NCI-H1417 (cell line): Measurements from ENCODE around the gene PXMP4.
A peak's percentile ranks its signal among the peaks of the same experiment; 100 is the strongest.
"Not testable (repeated sequence)": the region's sequence is repeated elsewhere in the genome, so short reads cannot be mapped to it uniquely, and the experiment has no call there.

ENCODE experiments used
- DNase-seq, 3 experiments: peaks; one replicate each; lab custom pipeline; 2025; lab: John Stamatoyannopoulos, UW

PXMP4 gene, protein sequence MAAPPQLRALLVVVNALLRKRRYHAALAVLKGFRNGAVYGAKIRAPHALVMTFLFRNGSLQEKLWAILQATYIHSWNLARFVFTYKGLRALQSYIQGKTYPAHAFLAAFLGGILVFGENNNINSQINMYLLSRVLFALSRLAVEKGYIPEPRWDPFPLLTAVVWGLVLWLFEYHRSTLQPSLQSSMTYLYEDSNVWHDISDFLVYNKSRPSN

DNA sequence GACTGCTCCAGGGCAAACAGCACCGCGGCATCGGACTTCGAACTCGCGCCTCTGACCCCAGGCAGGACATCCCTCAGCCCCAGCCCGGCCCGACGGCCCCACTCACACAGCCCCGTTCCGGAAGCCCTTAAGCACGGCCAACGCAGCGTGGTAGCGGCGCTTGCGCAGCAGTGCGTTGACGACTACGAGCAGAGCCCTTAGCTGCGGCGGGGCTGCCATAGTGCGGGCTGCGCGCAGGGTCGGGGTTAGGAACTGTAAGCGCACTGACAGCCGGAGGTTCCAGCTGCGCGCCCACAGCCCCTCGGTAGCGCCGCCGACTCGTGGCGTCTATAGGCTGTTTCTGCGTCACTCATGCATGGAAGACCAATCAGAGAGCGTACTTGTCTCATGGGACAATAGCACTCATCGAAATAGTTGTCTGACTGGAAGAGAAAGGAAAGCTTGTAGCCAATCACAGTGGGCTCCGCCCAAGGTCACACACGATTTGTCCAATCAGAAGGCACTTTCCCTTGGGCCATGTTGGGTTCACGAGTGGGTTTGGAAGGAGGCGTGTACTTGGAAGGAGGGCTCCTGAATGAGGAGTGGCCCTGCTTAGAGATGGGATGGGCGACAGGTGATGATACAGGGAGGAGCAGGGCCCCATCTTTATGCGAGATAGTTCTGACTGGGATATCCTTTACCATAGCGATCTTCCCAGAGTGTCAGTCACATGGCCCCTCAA lies at the start of gene PXMP4:
Gene PXMP4 (minus strand): TSS at position 322 of the 721 bp plus-strand sequence. CDS start 103 bp downstream, at position 219.
- DNase-seq, result peak; percentile 95 to 100 (median 98)

DNA sequence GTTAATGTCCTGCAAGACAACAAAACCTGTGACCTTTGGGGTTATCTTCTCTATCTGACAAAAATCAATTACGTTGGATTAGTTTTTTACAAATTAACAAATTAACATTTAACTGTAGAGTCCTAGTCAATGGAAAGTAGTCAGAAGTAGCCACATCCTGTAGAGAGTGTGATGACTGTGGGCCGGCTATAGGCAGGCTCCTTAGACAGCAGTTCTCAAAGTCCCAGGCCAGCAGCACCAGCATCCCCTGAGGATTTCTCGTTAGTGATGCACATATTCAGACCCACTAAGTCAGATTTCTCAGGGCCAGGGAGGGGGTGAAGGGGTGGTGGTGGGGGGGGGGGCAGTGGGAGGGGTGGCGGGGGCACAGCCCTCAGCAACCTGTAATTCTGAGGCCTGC lies 48.9 kb upstream of the PXMP4 start:
- no peak for DNase-seq

DNA sequence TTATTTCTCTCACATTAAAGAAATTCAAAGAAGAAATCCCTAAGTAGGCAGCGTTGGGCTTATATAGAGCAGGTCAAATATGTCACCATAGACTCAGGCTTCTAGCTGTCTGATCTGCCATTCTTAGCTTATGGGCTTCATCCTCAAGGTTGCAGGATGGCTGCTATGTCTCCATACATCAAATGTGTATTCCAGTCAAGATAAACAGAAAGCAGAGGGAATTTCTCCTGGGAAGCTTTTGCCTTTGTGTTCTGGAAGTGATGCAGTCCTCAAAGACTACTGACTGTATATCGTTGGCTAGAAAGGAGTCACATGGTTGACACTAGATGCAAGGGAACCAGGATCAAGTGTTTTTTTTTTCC lies 47.6 kb upstream of the PXMP4 start:
- no peak for DNase-seq

DNA sequence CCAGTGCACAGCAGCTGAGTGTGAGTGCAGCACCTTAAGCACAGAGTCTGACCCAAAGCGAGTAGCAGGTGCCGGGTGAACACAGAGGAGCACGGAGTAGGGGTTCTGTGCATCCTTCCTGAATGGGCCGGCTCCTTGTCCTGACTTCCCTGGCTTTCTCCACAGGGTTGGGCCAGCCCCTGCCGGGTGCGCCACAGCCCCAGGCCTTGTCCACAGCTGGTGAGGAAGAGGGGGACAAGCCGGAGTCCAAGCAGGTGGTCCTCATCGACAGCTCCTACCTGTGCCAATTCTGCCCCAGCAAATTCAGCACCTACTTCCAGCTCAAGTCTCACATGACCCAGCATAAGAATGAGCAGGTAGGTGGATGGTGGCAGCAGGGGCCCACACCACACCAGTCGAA lies 46.6 kb upstream of the PXMP4 start:
- no peak for DNase-seq

DNA sequence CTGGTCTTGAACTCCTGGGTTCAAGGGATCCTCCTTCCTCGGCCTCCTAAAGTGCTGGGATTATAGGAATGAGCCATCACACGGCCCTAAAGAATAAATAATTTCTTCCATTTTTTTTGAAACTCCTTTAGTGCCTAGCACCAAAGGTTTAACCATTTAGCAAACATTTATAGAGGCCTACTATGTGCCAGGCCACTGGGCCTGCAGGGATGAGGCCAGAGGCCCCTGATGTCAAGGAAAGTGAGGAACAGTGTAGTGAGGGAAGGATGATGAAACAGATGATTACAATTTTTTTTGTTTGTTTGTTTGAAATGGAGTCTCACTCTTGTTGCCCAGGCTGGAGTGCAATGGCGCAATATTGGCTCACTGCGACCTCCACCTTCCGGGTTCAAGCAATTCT lies 45.5 kb upstream of the PXMP4 start:
- DNase-seq, result no peak

DNA sequence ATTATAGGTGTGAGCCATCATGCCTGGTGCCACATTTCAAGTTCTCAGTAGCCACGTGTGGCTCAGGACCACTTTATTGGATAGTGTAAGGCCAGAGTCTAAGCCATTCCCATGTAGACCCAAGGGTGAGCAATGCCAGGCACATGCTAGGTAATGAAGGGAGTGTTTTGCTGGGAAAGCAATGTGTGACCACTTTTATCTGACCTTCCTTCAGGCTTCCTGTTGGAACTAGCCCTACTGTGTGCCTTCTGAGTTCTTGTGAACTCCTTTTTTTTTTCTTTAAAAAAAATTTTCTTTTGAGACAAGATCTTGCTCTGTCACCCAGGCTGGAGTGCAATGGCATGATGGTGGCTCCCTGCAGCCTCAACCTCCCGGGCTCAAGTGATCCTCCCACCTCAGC lies 45.0 kb upstream of the PXMP4 start:
- no peak for DNase-seq

DNA sequence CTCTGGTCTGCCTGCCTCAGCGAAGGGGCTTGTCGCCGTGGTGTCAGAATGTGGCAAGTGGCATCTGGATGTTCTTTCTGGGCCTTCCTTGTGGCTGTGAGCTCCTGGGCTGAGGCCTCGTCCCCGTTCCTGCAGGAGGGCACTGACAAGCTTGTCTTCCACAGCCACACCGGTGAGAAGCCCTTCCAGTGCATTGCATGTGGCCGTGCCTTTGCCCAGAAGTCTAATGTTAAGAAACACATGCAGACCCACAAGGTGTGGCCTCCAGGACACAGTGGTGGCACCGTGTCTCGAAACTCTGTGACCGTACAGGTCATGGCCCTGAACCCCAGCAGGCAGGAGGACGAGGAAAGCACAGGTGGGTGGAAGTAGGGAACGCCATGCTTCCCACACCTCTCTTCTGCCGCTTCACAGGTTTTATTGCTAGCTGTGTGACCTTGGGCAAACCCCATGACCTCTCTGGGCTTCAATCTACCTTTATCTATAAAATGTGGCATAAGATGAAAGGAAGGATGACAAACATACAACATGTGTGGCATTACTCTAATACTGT lies 41.7 kb upstream of the PXMP4 start:
- no peak for DNase-seq

DNA sequence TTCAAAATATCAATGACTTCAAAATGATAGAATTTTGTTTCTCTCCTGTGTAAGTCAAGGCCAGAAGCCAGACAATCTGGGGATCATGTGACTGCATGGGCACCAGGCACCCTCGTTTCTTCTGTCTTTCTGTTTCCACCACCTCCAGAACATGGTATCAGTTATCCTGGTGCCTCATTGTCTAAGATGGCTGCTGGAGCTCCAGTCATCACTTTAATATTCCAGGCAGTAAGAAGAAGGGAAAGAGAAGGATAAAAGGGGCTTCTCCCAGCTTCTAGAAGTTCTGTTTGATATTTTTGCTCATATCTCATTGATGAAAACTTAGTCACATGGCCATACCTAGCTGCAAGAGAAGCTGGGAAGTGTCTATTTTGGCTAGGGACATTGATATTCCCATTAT lies 37.3 kb upstream of the PXMP4 start:
- no peak for DNase-seq

DNA sequence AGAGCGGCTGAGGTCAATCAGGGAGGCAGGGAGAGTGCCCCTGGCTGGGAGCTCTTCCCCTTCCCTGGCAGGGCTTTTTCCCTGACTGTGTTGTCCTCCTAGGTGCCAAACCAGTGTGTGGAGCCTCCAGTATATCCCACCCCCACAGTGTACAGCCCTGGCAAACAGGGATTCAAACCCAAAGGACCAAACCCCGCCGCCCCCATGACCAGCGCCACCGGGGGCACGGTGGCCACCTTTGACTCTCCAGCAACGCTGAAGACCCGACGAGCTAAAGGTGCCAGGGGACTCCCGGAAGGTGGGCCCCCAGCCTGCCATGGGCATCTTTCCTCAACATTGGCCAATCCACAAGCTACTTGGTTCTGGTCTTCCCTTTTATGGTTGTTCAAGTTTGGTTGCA lies 36.9 kb upstream of the PXMP4 start:
- no peak for DNase-seq

DNA sequence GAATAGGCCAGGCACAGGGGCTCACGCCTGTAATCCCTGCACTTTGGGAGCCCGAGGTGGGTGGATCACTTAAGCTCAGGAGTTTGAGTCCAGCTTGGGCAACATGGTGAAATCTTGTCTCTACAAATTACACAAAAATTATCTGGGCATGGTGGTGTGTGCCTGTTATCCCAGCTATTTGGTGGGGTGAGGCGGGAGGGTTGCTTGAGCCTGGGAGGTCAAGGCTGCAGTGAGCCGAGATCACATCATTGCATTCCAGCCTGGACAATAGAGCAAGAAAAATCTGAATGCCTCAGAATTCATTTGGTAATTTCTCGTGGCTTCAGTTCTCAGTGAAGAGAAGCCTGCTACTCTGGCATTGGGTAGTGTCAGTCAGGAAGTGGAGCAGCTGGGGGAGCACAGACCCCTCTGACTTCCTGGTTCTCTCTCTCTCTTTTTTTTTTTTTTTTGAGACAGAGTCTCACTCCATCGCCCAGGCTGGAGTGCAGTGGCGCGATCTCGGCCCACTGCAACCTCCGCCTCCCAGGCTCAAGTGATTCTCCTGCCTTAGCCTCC lies 35.9 kb upstream of the PXMP4 start:
- DNase-seq, result not testable (repeated sequence)

DNA sequence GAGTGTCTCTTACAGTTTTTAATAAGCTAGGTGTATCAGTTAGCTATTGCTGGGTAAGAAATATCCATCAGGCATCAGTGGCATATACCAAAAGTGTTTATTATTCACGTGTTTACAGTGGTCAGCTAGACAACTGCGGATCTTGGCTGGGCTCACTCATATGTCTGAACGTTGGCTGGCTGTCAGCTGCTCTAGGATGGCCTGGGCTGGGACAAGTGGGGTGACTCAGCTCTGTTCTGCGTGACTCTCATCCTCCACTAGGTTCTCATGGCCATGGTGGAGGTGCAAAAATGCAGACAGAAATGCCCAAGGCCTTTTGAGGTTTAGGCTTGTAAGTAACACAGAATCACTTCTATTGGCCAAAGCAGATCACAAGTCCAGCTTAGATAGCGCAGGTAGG lies 33.7 kb upstream of the PXMP4 start:
- DNase-seq, result no peak

DNA sequence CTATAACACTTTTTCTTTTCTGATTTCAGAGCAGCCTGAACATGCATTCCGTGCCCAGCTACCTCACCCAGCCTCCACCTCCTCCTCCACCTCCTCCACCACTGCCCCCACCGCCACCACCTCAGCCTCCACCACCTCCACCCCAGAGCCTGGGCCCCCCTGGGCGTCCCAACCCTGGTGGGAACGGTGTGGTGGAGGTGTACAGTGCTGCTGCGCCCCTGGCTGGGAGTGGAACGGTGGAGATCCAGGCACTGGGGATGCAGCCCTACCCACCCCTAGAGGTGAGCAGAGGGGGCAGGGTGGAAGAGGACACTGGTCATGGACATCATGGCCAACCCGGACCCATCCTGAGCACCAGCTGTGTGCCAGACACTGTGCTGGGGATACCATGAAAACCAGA lies 33.0 kb upstream of the PXMP4 start:
- DNase-seq, result no peak

DNA sequence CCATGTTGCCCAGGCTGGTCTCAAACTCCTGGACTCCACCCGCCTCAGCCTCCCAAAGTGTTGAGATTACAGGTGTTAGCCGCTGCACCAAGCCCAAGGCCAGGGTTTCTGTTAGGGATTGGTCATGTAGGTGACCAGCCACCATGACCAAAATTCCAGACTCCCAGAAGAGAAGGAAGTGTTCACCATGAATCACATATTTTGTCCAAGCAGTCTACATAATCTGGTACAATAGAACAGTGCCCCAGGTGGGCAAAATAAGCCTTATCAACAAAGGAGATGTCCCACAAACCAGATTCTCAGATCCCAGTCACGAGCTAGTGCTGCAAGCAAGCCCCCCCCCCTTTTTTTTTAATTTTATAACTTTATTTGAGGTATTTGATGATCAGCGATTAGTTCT lies 31.7 kb upstream of the PXMP4 start:
- no peak for DNase-seq

DNA sequence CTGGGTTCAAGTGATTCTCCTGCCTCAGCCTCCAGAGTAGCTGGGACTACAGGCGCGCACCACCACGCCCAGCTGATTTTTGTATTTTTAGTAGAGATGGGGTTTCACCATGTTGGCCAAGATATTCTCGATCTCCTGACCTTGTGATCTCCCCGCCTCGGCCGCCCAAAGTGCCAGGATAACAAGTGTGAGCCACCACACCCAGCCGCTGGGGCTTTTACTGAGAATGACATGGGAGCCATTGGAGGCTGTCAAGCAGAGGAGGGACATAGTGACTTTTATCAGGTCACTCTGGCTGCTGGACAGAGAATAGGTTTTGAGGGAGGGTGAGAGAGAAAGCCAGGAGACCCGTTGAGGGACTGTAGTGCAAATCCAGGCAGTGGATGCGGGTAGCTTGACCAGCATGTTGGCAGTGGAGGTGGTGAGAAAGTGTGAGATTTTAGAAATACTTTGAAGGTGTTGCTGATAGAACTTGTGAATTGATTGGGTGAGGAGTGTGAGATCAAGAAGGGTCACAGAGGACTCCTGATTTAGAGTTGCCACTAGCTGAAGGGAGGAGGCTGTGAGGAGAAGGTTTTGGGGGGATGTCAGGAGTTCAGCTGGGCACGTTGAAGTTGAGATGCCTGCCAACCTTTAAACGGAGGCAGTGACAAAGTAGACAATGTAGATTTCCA lies 26.4 kb upstream of the PXMP4 start:
- DNase-seq, result no peak

DNA sequence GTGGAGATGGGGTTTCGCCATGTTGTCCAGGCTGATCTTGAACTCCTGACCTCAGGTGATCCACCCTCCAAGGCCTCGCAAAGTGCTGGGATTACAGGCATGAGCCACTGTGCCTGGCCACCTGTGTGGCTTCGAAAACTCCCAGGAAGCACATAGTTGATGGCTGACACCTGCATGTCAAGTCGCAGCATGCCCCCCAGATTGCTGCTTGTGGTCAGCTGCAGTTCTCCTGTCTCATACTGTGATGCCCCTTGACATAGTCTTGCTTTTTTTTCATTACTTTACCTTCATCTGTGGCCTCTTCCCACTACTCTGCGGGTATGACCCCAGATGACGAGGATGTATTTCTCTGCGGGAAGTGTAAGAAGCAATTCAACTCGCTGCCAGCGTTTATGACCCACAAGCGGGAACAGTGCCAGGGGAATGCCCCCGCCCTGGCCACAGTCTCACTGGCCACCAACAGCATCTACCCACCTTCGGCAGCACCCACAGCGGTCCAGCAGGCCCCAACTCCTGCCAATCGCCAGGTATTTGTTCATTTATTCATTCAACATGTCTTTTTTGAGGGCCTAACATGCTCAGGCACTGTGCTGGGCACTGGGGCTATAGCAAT lies 24.8 kb upstream of the PXMP4 start:
- DNase-seq, result no peak

DNA sequence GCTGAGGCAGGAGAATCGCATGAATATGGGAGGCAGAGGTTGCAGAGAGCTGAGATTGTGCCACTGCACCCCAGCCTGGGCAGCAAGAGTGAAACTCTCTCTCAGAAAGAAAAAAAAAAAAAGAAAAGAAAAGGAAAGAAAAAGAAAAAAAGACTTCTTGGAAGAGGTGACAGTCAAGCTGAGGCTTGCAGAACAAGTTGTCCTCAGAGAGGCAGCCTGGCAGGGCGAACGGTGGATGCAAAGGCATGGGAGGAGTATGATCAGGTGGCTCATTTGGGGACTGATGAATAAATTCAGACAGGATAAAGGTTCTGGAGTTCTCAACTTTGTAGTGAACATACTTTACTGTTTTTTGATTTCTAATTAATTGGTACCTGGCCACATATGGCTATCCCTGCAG lies 24.1 kb upstream of the PXMP4 start:
- no peak for DNase-seq

DNA sequence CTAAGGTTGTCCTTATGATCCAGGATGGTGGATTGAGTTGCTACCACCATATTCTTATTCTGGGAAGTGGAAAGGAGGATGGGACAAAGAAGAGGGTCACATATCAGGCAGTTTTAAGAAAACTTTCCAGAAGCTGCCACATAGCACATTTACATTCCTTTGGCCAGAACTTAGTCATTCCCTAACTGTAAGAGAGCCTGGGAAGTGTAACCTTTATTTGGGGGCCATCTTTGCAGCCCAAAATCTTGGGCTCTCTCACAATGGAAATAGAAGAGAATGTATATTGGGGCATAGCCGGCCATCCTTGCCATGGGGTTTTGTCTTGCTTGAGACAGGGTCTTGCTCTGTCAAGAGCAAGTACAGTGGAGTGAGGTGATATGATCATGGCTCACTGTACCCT lies 20.1 kb upstream of the PXMP4 start:
- no peak for DNase-seq

DNA sequence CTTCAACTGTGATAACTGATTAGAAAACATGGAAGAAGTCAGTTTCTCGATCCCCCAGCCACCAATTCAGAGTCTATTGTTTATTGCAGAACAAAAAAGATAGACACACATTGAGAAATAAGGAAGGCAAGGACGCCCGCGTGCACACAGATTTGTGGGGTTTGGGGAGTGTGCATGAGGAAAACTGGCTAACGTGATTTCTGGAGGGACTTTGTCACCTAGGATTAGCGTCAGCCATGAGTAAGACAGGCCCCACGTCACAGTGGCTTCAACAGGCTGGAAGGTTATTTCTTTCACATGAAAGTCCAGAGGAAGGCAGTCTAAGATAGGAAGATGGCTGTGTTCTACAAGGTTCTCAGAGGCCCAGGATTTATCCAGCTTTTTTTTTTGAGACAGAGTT lies 19.4 kb upstream of the PXMP4 start:
- DNase-seq, result no peak

DNA sequence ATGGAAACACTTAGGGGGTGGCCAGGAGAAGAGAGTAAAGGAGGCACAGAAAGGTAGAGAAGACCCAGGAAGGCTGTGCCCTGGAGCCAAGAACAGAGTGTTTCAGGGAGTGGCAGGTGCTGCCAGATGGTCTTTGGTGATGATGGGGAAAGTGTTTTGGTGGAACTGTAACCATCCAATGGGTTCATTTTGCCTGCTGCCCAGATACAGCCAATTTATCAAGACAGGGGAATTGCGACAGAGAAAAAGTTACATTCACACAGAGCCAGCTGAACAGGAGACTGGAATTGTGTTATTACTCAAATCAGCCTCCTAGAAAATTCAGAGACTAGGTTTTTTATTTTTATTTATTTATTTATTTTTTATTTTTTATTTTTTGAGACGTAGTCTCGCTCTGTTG lies 16.9 kb upstream of the PXMP4 start:
- no peak for DNase-seq

DNA sequence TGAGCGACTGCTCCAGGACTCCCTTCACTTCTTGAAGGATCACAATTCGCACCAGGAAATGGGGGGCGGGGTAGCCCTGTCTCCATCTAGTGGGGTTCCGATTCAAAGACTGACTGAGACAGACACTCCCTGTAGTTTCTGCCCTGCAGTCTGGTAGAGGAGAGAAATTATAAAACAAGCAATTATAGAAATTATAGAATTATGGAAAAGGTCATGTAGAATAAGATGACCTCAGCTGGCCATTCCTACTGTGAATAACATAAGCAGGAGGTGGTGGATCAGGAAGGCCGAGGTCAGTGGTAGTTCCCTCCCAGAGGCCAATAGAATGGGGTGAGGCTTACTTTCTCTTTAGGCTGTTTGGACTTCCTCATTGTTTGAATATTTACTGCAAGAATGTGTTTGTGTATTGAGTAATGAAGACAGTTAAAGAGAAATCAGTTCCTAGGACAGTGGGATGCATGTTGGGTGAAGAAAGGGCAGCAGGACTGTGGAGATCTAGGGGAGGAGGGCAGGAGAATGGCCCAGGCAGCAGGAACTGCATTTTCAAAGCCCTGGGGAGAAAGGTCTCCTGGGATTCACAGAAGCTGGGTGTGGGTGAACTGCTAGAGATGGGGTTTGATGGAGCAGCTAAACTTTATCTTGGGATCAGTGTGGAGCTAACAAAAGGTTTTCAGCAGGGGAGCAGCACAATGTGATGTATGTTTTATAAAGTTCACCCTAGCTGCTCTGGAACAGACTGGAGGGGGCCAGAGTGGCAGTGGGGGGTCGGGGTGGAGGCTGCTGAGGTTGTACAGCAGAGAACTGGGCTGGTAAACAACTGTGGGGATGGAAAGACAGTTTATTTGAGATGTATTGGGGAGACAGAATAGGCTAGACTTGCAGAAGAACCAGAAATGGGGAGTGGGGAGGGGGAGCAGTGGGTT lies 13.8 kb upstream of the PXMP4 start:
- no peak for DNase-seq
